ENCODE results near the gene CHAMP1. TPM values are rescaled to one million over a fixed set of nuclear protein-coding genes. Genes with fewer than 3 reads are reported as not detected.

CHAMP1 gene
- total RNA-seq, 1 experiment from 2014 or later: 15.3 TPM

DNA sequence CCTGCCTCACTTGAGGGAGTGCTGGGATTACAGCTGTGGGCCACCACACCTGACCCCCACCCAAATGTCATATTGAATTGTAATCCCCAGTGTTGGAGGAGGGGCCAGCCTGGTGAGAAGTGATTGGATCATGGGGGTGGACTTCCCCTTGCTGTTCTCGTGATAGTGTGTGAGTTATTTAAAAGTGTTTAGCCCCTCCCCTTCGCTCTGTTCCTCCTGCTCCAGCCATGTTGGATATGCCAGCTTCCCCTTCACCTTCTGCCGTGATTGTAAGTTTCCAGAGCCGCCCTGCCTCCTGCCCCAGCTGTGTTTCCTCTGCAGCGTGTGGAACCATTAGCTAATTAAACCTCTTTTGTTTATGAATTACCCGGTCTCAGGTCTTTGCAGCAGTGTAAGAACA lies 13.7 kb downstream of the CHAMP1 start:
- no peak for DNase-seq (ENCODE audit: low read depth, low spot score)
- H3K36me3 ChIP-seq (ENCODE audit: control insufficient read depth, insufficient read depth, low read length): peaks cover 9% of the 10 kb centered on the region; the same call in 1 of the 2 replicates
- intact Hi-C loops (cut with micrococcal nuclease; ENCODE audit: unreplicated experiment): no loop called here
- no peaks in the 10 kb centered on the region for H3K9me3 ChIP-seq (ENCODE audit: control insufficient read depth, insufficient read depth, low read depth, low read length)
- no peaks in the 10 kb centered on the region for H3K27me3 ChIP-seq (ENCODE audit: control insufficient read depth, insufficient read depth, low read length)
- no peak for ATAC-seq
- TF ChIP-seq, protein P1, sequence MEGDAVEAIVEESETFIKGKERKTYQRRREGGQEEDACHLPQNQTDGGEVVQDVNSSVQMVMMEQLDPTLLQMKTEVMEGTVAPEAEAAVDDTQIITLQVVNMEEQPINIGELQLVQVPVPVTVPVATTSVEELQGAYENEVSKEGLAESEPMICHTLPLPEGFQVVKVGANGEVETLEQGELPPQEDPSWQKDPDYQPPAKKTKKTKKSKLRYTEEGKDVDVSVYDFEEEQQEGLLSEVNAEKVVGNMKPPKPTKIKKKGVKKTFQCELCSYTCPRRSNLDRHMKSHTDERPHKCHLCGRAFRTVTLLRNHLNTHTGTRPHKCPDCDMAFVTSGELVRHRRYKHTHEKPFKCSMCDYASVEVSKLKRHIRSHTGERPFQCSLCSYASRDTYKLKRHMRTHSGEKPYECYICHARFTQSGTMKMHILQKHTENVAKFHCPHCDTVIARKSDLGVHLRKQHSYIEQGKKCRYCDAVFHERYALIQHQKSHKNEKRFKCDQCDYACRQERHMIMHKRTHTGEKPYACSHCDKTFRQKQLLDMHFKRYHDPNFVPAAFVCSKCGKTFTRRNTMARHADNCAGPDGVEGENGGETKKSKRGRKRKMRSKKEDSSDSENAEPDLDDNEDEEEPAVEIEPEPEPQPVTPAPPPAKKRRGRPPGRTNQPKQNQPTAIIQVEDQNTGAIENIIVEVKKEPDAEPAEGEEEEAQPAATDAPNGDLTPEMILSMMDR (IDR thresholded peaks at IDR 0.05): no peak
- ChIA-PET POLR2A (no interaction called here), CTCF (no interaction called here)
- in situ Hi-C loops (cut with HindIII; ENCODE audit: low pct_unique_long_range_greater_than_20kb, low sequenced_read_pairs): no loop called here
- no peaks in the 10 kb centered on the region for H3K4me1 ChIP-seq (ENCODE audit: control insufficient read depth, insufficient read depth, low read length)
- no peak overlapping the region for H3K4me3 ChIP-seq (ENCODE audit: low read depth in 2 of 2, low read length in 2 of 2)
- BruUV-seq (replicated peaks): no TSS peak
- no peak overlapping the region for H3K27ac ChIP-seq (ENCODE audit: low read length)

- ATAC-seq (no peak), DNase-seq (ENCODE audit: low read depth, low spot score) (no peak)
- Histone ChIP-seq H3K36me3 (ENCODE audit: control insufficient read depth, insufficient read depth, low read length) (peaks cover 5% of the 10 kb centered on the region; the same call in 1 of the 2 replicates), H3K27ac (ENCODE audit: low read length) (no peak overlapping the region), H3K27me3 (ENCODE audit: control insufficient read depth, insufficient read depth, low read length) (no peaks in the 10 kb centered on the region), H3K9me3 (ENCODE audit: control insufficient read depth, insufficient read depth, low read depth, low read length) (no peaks in the 10 kb centered on the region), H3K4me1 (ENCODE audit: control insufficient read depth, insufficient read depth, low read length) (no peaks in the 10 kb centered on the region), H3K4me3 (ENCODE audit: low read depth in 2 of 2, low read length in 2 of 2) (no peak overlapping the region)
- CTCF ChIA-PET: no interaction called here
- TF ChIP-seq REST (IDR thresholded peaks at IDR 0.05; ENCODE audit: insufficient read depth in 1 of 2, low read depth in 2 of 2, low read length in 1 of 2) (no peak), SIN3A (IDR thresholded peaks at IDR 0.05; ENCODE audit: borderline replicate concordance, insufficient read depth, low read depth, low read length) (no peak), TCF7L2 (IDR thresholded peaks at IDR 0.05; ENCODE audit: low read depth, low read length) (no peak), POLR2AphosphoS5 (IDR thresholded peaks at IDR 0.05; ENCODE audit: low read depth, low read length) (no peak)
- TF ChIP-seq, protein P1 (IDR thresholded peaks at IDR 0.05): no peak
- intact Hi-C loops (cut with micrococcal nuclease; ENCODE audit: unreplicated experiment) (no loop called here), in situ Hi-C loops (cut with HindIII; ENCODE audit: low pct_unique_long_range_greater_than_20kb, low sequenced_read_pairs) (no loop called here)
- POLR2A ChIA-PET: no interaction called here
- BruUV-seq (replicated peaks): no TSS peak
Observed at GRCh38 chr13:114328595-114328994, 14.3 kb downstream of the CHAMP1 start.

- H3K27me3 ChIP-seq (ENCODE audit: control insufficient read depth, insufficient read depth, low read length): no peaks in the 10 kb centered on the region
- in situ Hi-C loops (cut with HindIII; ENCODE audit: low pct_unique_long_range_greater_than_20kb, low sequenced_read_pairs) (no loop called here), intact Hi-C loops (cut with micrococcal nuclease; ENCODE audit: unreplicated experiment) (no loop called here)
- no TSS peak for BruUV-seq (replicated peaks)
- DNase-seq (ENCODE audit: low read depth, low spot score) (no peak), ATAC-seq (no peak)
- H3K9me3 ChIP-seq (ENCODE audit: control insufficient read depth, insufficient read depth, low read depth, low read length): no peaks in the 10 kb centered on the region
- POLR2A ChIA-PET: no interaction called here
- TF ChIP-seq TCF7L2 (IDR thresholded peaks at IDR 0.05; ENCODE audit: low read depth, low read length) (no peak), REST (IDR thresholded peaks at IDR 0.05; ENCODE audit: insufficient read depth in 1 of 2, low read depth in 2 of 2, low read length in 1 of 2) (no peak), POLR2AphosphoS5 (IDR thresholded peaks at IDR 0.05; ENCODE audit: low read depth, low read length) (no peak), SIN3A (IDR thresholded peaks at IDR 0.05; ENCODE audit: borderline replicate concordance, insufficient read depth, low read depth, low read length) (no peak)
- TF ChIP-seq, protein P1 (IDR thresholded peaks at IDR 0.05): no peak
- CTCF ChIA-PET: no interaction called here
- no peak overlapping the region for H3K4me3 ChIP-seq (ENCODE audit: low read depth in 2 of 2, low read length in 2 of 2)
- no peaks in the 10 kb centered on the region for H3K4me1 ChIP-seq (ENCODE audit: control insufficient read depth, insufficient read depth, low read length)
- no peak overlapping the region for H3K27ac ChIP-seq (ENCODE audit: low read length)
- H3K36me3 ChIP-seq (ENCODE audit: control insufficient read depth, insufficient read depth, low read length): no peaks in the 10 kb centered on the region; the same call in 1 of the 2 replicates
Observed at GRCh38 chr13:114330086-114330485, 15.8 kb downstream of the CHAMP1 start.

Data from Panc1 (cell line).